ACC112 (cell line): Measurements from ENCODE around the gene ATG4A.

Experiments
- H2AFZ ChIP-seq: fragments of 200-600 bp; sonication (generic); one replicate; pipeline ENCODE4 v1.6.0; 2017; ENCODE audit warnings: antibody characterized with exemption, low read length; ENCODE audit not compliant: unreplicated experiment
- H3K27ac ChIP-seq: fragments of 200-600 bp; sonication (generic); 2 replicates; pipeline ENCODE4 v1.5.1; 2014; ENCODE audit warnings: low read depth, mild to moderate bottlenecking, antibody characterized with exemption, low read length, moderate library complexity
- H3K27me3 ChIP-seq: fragments of 200-600 bp; sonication (generic); 2 replicates; pipeline ENCODE4 v1.6.1; 2014; ENCODE audit warnings: mild to moderate bottlenecking, antibody characterized with exemption, low read length, moderate library complexity, mixed read lengths; ENCODE audit not compliant: insufficient read depth
- H3K36me3 ChIP-seq: fragments of 200-600 bp; sonication (generic); 2 replicates; pipeline ENCODE4 v1.6.1; 2016; ENCODE audit warnings: mild to moderate bottlenecking, antibody characterized with exemption, low read length, moderate library complexity, mixed read lengths; ENCODE audit not compliant: insufficient read depth
- H3K4me1 ChIP-seq: fragments of 200-600 bp; sonication (generic); one replicate; pipeline ENCODE4 v1.6.1; 2016; ENCODE audit warnings: low read length, mixed read lengths; ENCODE audit not compliant: insufficient read depth, unreplicated experiment, control insufficient read depth
- H3K4me3 ChIP-seq: fragments of 200-600 bp; sonication (generic); 2 replicates; pipeline ENCODE4 v1.5.1; 2014; ENCODE audit warnings: mild to moderate bottlenecking, low read depth, low read length
- H3K79me2 ChIP-seq: fragments of 200-600 bp; sonication (generic); one replicate; pipeline ENCODE4 v1.6.0; 2016; ENCODE audit warnings: low read length; ENCODE audit not compliant: control insufficient read depth, unreplicated experiment, insufficient read depth

Gene ATG4A

DNA sequence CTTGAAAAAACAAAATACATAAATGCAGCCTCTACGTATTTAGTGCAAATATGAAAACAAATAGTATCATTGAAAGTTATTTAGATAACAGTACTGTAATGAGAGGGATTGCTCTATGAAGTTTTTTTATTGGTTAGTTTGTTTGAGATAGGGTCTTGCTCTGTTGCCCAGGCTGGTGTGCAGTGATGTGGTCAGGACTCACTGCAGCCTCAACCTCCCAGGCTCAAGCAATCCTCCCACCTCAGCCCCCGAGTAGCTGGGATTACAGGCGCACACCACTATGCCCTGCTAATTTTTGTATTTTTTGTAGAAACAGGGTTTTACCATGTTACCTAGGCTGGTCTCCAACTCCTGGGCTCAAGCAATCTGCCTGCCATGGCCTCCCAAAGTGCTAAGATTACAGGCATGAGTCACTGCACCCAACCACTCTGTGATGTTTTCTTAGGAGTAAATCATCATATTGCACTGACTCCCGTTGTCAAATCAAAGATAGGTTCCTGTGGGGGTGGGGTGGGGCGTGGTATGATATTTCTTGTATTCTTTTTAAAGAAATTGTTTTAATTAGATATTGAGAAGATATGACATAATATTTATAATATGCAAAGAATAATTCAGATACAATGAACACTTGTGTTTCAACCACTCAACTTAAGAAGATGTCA is 75.8 kb downstream of the ATG4A start:
- Histone ChIP-seq H3K36me3 (no peaks in the 10 kb centered on the region), H3K4me3 (no peak overlapping the region), H2AFZ (no peak overlapping the region), H3K4me1 (peaks cover 18% of the 10 kb centered on the region), H3K79me2 (no peaks in the 10 kb centered on the region), H3K27me3 (no peaks in the 10 kb centered on the region), H3K27ac (no peak overlapping the region)

DNA sequence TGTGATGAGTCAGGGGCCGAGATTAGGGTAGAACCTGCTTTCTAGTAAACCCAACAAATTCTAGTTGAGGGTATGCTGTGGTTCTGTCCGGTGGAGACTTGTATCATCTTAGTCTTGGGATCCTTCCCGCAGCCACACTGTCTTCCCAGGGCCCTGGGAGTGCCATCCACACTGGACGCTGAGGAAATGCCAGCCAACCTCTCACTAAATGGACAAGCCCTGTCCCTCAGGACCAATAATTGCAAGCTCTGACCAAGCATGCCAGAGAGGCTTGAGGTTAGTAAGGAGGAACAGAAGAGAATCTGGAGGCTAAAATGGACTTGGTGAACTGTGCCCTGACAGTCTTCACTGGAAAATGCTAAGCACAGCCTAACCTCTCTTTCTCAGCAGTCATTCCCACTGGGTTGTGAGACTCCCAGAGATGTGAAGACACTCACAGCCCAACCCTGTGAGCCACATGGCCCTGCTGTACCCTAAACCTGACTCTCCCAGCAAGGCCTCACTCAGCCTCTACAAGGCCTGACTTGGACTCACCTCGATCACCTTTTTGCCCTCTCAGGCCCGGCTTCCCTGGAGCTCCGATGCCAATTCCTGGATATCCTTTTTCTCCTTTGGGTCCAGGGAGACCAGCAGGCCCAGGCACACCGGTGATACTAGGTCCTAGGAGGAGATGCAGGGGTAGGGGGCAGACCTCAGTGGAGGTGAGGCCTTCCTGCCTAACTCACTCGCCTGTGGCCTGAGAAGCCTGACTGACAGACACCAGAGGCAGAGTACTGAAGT is 77.6 kb downstream of the ATG4A start:
- Histone ChIP-seq H3K79me2 (no peaks in the 10 kb centered on the region), H3K27ac (no peak overlapping the region), H3K27me3 (no peaks in the 10 kb centered on the region), H3K4me1 (peaks cover 21% of the 10 kb centered on the region), H3K4me3 (no peak overlapping the region), H3K36me3 (no peaks in the 10 kb centered on the region), H2AFZ (no peak overlapping the region)

DNA sequence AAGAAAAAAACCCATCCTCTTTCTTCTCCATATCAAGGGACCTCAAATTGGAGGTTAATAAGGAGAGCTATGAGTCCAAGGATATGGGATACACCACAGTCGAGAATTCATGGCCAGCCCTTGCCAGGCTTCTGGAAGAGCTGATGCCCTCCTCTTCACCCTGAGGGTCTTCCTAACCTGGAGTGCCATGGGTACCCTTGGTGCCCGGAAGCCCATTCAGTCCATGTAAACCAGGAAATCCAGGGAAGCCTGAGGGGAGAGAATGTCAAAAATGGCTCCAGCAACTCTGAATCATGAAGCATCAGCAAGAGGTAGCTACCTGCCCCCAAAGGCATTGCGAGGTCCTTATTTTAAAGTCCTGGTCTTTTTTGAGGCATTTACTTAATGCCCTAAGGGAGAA is 78.2 kb downstream of the ATG4A start:
- no peak overlapping the region for H3K27ac ChIP-seq
- no peaks in the 10 kb centered on the region for H3K79me2 ChIP-seq
- H3K36me3 ChIP-seq: no peaks in the 10 kb centered on the region
- H2AFZ ChIP-seq: no peak overlapping the region
- H3K4me1 ChIP-seq: peaks cover 21% of the 10 kb centered on the region
- H3K4me3 ChIP-seq: no peak overlapping the region
- H3K27me3 ChIP-seq: no peaks in the 10 kb centered on the region

DNA sequence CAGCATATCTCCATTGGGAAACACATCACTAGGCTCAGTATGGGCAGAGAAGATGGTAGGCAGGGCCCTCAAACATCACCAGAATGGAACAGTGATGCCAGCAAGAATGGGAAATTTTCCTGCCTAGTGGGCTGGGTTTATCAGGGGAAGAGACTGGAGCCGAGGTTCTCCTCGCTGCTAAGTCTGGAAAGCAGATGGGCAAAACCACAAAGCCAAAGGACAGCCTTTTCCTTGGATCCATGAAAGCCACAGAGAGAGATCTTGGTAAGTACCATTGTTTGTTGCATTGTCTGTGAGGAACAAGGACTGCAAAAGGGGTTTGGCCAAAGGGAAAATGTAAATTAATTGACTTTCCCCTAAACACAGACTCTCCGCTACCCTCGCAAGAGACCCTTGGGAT is 80.1 kb downstream of the ATG4A start:
- Histone ChIP-seq H3K27me3 (no peaks in the 10 kb centered on the region), H3K79me2 (no peaks in the 10 kb centered on the region), H3K36me3 (no peaks in the 10 kb centered on the region), H3K4me1 (peaks cover 13% of the 10 kb centered on the region), H2AFZ (no peak overlapping the region), H3K4me3 (no peak overlapping the region), H3K27ac (no peak overlapping the region)

DNA sequence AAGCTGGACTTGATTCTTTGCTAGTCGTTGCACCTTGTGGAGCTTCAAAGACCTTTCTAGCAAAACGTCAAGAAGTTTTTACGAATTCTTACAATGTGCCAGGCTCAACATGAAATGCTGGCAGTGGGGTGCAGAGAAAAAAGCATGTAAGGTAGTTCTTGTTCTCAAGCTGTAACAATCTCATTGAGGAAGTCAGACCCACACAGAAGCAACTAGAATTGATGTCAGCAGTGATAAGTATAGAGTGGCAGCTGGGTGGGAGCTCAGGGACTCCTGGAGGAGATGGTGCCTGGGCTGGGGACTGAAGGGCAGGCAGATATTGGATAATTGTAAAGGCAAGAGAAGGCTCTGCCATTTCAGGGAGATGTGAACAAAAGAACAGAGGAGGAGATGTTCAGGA is 82.3 kb downstream of the ATG4A start:
- H2AFZ ChIP-seq: no peak overlapping the region
- no peak overlapping the region for H3K4me3 ChIP-seq
- H3K27ac ChIP-seq: no peak overlapping the region
- no peaks in the 10 kb centered on the region for H3K36me3 ChIP-seq
- H3K27me3 ChIP-seq: no peaks in the 10 kb centered on the region
- H3K79me2 ChIP-seq: no peaks in the 10 kb centered on the region
- H3K4me1 ChIP-seq: peaks cover 2% of the 10 kb centered on the region

DNA sequence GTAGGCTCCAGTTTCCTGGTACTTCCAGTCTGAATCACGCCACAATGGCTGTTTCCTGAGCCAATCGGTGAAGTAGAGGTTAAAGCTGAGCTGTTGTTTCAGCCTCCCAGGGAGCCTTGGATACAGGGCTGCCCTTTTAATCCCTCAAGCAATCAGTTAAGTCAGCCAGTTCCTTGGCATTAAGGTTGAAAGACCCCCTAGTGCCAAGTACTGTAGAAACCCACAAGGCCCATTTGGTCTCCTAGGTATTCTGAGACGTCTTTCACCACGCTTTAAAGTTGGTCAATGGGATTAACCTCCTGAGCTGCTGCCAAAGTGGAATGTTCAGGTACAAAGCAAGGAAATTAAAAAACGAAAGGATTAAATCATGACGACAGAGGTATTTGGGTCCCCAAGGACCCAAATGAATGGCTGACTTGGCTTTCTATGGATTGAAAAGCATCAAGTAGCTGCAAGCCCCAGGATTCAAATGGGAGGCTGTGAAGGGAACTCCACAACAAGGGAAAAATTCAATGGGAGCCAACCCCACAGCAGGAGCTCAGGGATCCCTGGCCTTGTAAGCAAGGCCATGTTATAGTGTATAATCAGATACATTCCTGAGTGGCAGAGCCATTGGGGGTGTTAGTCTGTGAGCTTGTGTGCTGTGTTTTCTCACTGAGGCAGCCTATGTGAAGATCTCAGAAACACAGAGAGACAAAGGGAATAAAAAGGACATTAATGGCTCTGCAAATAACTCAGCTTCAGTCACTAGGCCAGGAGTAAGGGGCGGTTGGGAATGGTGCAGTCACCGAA is 86.0 kb downstream of the ATG4A start:
- no peak overlapping the region for H3K27ac ChIP-seq
- no peak overlapping the region for H2AFZ ChIP-seq
- H3K4me3 ChIP-seq: no peak overlapping the region
- peaks cover 2% of the 10 kb centered on the region for H3K4me1 ChIP-seq
- no peaks in the 10 kb centered on the region for H3K27me3 ChIP-seq
- H3K36me3 ChIP-seq: no peaks in the 10 kb centered on the region
- H3K79me2 ChIP-seq: no peaks in the 10 kb centered on the region

DNA sequence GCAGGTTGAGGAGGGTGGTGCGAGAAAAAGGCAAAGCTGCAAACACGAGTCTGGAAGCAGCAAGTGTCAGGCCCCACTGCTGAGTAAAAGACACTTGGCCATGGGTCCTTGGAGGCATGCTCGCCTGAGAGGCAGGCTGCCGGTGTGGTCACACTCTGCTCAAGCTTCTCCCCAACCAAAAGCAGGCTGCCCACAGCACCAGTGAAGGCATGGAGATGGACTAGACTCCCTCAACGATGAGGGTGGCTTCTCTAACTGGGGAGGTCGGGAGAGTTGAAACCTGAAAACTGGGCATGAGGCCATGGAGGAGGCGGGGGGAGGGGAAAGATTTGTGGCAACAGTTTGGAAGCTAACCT is 86.5 kb downstream of the ATG4A start:
- no peak overlapping the region for H3K27ac ChIP-seq

DNA sequence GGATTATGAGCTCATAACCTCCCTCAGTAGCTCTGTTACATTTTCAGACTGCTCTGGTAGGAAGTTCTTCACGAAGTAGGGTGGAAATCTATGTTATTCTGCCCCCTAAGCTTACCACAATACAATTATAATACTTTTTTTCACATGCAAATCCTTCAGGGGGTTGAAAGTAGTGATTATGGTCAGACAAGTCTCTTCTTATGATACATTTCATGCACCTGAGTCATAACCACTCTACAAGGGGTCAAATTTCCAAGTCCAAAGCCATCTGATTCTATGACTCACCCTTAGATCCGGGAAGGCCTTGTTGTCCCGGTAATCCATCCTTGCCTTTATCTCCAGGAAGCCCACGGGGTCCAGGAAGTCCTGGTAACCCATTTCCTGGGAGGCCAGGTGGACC is 95.2 kb downstream of the ATG4A start:
- H3K4me3 ChIP-seq: peak overlapping the region; percentile 16; the same call in 1 of the 2 replicates
- no peaks in the 10 kb centered on the region for H3K79me2 ChIP-seq
- peak overlapping the region; percentile 61 for H3K27ac ChIP-seq
- no peaks in the 10 kb centered on the region for H3K27me3 ChIP-seq
- H3K4me1 ChIP-seq: peaks cover 13% of the 10 kb centered on the region
- H3K36me3 ChIP-seq: no peaks in the 10 kb centered on the region
- no peak overlapping the region for H2AFZ ChIP-seq

More for the DNA sequence above, 86.5 kb downstream of the ATG4A start:
- H2AFZ ChIP-seq: no peak overlapping the region
- H3K4me1 ChIP-seq: peaks cover 2% of the 10 kb centered on the region
- no peaks in the 10 kb centered on the region for H3K36me3 ChIP-seq
- no peak overlapping the region for H3K4me3 ChIP-seq
- no peaks in the 10 kb centered on the region for H3K79me2 ChIP-seq
- H3K27me3 ChIP-seq: no peaks in the 10 kb centered on the region

GRCh38 chrX:108198420-108198819 is 106.8 kb downstream of the ATG4A start:
- H3K4me3 ChIP-seq: no peak overlapping the region
- H3K27ac ChIP-seq: no peak overlapping the region
- no peaks in the 10 kb centered on the region for H3K36me3 ChIP-seq
- no peaks in the 10 kb centered on the region for H3K79me2 ChIP-seq
- peaks cover 18% of the 10 kb centered on the region for H3K4me1 ChIP-seq
- H2AFZ ChIP-seq: no peak overlapping the region
- H3K27me3 ChIP-seq: no peaks in the 10 kb centered on the region

DNA sequence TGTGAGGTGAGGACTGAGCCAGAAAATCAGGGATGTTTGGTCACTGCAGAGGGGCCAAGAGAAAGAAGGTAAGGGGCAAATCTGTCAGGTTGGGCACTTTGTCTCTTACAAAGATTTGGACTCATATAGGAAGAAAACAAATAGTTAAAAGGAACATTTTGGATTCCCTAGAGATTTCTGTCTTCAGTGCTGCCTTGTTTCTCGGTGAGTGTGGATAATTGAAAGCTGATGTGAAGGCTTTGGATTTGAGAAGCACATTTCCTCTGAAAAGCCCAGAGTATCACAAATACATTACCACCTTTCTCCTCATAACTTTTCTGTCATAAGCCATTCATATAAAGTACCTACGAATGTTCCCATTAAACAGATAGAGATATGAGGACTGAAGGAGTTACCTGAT is 107.5 kb downstream of the ATG4A start:
- Histone ChIP-seq H3K4me1 (peaks cover 18% of the 10 kb centered on the region), H3K27me3 (no peaks in the 10 kb centered on the region), H3K27ac (no peak overlapping the region), H3K79me2 (no peaks in the 10 kb centered on the region), H3K4me3 (no peak overlapping the region), H3K36me3 (no peaks in the 10 kb centered on the region), H2AFZ (no peak overlapping the region)
